ENCODE data around the gene SALL1.

DNA sequence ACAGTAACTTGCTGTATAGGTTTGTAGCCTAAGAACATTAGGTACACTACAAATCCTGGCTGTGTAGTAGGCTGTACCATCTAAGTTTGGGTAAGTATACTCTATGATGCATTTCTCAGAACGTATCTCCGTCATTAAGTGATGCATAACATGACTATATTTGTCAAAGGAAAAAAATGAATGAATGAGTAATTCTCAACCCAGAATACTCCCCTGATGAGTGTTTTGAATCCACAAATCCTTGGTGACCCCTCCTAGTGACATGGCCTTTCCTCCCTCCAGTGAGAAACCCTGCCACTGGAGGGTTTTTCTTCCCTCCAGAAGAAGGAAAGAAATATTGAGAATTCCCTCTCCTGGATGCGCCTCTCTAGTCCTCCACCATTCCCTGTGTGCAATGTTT is 24.0 kb upstream of the SALL1 start:
- TF ChIP-seq, protein P1, sequence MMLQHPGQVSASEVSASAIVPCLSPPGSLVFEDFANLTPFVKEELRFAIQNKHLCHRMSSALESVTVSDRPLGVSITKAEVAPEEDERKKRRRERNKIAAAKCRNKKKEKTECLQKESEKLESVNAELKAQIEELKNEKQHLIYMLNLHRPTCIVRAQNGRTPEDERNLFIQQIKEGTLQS (IDR thresholded peaks at IDR 0.05) = no peak
- TF ChIP-seq, protein P1 (CRISPR knock-in tag; conservative IDR thresholded peaks at IDR 0.05) = no peak
- TF ChIP-seq KAT7 (CRISPR knock-in tag; IDR thresholded peaks at IDR 0.05; ENCODE audit: borderline replicate concordance) = no peak
- no peak for TF ChIP-seq USF2 (CRISPR knock-in tag; IDR thresholded peaks at IDR 0.05)

All from K562 (cell line).